Effector memory CD4-positive, alpha-beta T cell (primary cell): ENCODE results near the gene C11orf71.

Experiments used
- DNase-seq, 3 donors: peaks; one replicate each; pipeline ENCODE4 v3.0.0-alpha.2; 2020
- H3K27ac ChIP-seq: 2 replicates; pipeline ENCODE4 v1.7.0; 2013; ENCODE audit warnings: mild to moderate bottlenecking, low read length, moderate library complexity; ENCODE audit not compliant: insufficient read depth, poor library complexity, severe bottlenecking
- H3K27me3 ChIP-seq: replicated peaks from 2 replicates; pipeline ENCODE4 v1.7.0; 2013; ENCODE audit warnings: mild to moderate bottlenecking, low read length; ENCODE audit not compliant: insufficient read depth, control insufficient read depth, poor library complexity, severe bottlenecking
- H3K36me3 ChIP-seq: 2 replicates; pipeline ENCODE4 v1.7.0; 2013; ENCODE audit warnings: mild to moderate bottlenecking, low read length, moderate library complexity; ENCODE audit not compliant: control insufficient read depth, insufficient read depth
- H3K4me1 ChIP-seq: 2 replicates; pipeline ENCODE4 v1.7.0; 2013; ENCODE audit warnings: low read length, mild to moderate bottlenecking; ENCODE audit not compliant: control insufficient read depth, insufficient read depth, poor library complexity, severe bottlenecking
- H3K4me3 ChIP-seq: 2 replicates; pipeline ENCODE4 v1.7.0; 2013; ENCODE audit warnings: low read length, low read depth, mild to moderate bottlenecking; ENCODE audit not compliant: insufficient read depth, poor library complexity, severe bottlenecking
- H3K9me3 ChIP-seq: 2 replicates; pipeline ENCODE4 v1.7.0; 2013; ENCODE audit warnings: mild to moderate bottlenecking, low read length, moderate library complexity; ENCODE audit not compliant: control insufficient read depth

Gene C11orf71

DNA sequence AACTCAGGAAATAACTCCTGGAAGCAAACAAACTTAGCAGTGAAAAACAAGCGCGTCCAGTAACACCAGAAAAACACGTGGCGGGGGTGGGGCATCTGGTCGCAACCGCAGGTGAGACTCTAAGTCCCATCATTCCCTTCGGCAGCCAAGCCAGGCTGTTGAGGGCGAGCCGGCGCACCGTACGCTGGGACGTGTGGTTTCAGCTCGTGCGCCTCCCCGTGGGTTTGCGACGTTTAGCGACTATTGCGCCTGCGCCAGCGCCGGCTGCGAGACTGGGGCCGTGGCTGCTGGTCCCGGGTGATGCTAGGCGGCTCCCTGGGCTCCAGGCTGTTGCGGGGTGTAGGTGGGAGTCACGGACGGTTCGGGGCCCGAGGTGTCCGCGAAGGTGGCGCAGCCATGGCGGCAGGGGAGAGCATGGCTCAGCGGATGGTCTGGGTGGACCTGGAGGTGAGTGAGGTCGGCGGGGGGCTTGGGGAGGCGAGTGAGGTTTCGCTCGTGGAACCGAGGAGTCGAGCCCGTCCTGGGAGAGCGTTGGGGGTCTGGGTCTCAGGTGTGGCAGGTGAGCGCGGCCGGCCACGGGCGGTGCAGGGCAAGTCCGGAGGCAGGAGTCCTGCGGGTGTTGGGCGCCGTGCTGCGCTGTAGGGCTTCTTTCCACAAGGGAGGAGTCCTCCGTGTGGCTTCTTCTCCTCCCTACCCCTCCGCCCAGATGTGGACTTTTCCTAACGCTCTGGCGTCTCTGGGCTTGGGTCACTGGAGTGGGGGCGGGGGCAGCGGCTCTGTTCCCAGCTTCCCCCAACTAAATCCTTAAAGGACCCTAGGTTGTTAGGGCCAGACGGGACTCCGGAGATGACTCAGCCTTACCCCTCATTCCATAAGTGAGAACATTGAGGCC is 39.2 kb upstream of the C11orf71 start, which contains the start of gene REXO2:
REXO2 (plus strand) TSS at position 239 of the 892 bp plus-strand sequence; CDS start at position 301, 62 bp downstream.
- H3K36me3 ChIP-seq: no peaks in the 10 kb centered on the region
- no peaks in the 10 kb centered on the region for H3K9me3 ChIP-seq
- H3K27me3 ChIP-seq: no peaks in the 10 kb centered on the region
- H3K4me3 ChIP-seq: peak within 1 kb of the TSS; percentile 86
- H3K4me1 ChIP-seq: peaks cover 12% of the 10 kb centered on the region
- peak within 1 kb of the TSS; percentile 54 for H3K27ac ChIP-seq
- DNase-seq: peak; percentile 88 to 90 (median 89)

DNA sequence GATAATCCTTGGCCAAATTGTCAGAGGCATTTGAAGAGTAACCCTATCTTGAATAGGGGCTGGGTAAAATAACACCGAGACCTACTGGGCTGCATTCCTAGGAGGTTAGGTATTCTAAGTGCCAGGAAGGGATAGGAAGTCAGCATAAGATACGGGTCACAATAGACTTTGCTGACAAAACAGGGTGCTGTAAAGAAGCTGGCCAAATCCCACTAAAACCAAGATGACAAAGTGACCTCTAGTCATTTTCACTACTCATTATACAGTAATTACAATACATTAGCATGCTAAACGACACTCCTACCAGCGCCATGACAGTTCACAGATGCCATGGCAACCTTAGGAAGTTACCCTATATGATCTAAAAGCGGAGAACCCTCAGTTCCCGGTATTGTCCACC is 38.0 kb upstream of the C11orf71 start:
- no peak overlapping the region for H3K27ac ChIP-seq
- peaks cover 12% of the 10 kb centered on the region for H3K4me1 ChIP-seq
- no peaks in the 10 kb centered on the region for H3K36me3 ChIP-seq
- H3K4me3 ChIP-seq: no peak overlapping the region
- H3K9me3 ChIP-seq: no peaks in the 10 kb centered on the region
- H3K27me3 ChIP-seq: no peaks in the 10 kb centered on the region
- no peak for DNase-seq

- H3K36me3 ChIP-seq: no peaks in the 10 kb centered on the region
- H3K27ac ChIP-seq: no peak overlapping the region
- H3K9me3 ChIP-seq: no peaks in the 10 kb centered on the region
- H3K4me3 ChIP-seq: no peak overlapping the region
- no peaks in the 10 kb centered on the region for H3K4me1 ChIP-seq
- DNase-seq: no peak
- H3K27me3 ChIP-seq: no peaks in the 10 kb centered on the region
Measured at GRCh38 chr11:114433376-114433775, 33.1 kb upstream of the C11orf71 start.

DNA sequence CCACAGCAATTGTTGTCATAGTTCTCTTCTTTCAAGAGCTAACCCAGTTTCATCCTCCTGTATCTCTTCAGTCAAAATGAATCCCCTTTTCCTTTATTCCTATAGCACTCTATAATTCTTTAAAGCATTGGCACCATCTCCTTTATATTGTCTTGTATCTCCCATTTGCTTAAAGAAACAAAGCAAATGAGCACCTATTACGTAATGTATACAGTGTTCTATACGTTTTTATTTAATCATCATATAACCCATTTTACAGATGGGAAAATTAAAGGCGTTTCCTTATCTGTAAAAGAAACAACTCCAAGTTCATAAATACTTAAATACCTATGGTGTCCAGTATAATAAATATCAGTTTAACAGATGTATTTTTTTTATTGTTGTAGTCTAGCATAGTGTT is 32.6 kb upstream of the C11orf71 start:
- Histone ChIP-seq H3K4me1 (no peaks in the 10 kb centered on the region), H3K27ac (no peak overlapping the region), H3K4me3 (no peak overlapping the region), H3K9me3 (no peaks in the 10 kb centered on the region), H3K36me3 (no peaks in the 10 kb centered on the region), H3K27me3 (no peaks in the 10 kb centered on the region)
- no peak for DNase-seq

- Histone ChIP-seq H3K4me3 (no peak overlapping the region), H3K4me1 (no peaks in the 10 kb centered on the region), H3K9me3 (no peaks in the 10 kb centered on the region), H3K27me3 (no peaks in the 10 kb centered on the region), H3K27ac (no peak overlapping the region), H3K36me3 (no peaks in the 10 kb centered on the region)
- DNase-seq: no peak
Measured at GRCh38 chr11:114430290-114430689, 30.0 kb upstream of the C11orf71 start.

- H3K36me3 ChIP-seq: no peaks in the 10 kb centered on the region
- H3K4me1 ChIP-seq: no peaks in the 10 kb centered on the region
- H3K27me3 ChIP-seq: no peaks in the 10 kb centered on the region
- H3K4me3 ChIP-seq: no peak overlapping the region
- no peak overlapping the region for H3K27ac ChIP-seq
- DNase-seq: no peak
- H3K9me3 ChIP-seq: no peaks in the 10 kb centered on the region
Measured at GRCh38 chr11:114426280-114426679, 26.0 kb upstream of the C11orf71 start.

DNA sequence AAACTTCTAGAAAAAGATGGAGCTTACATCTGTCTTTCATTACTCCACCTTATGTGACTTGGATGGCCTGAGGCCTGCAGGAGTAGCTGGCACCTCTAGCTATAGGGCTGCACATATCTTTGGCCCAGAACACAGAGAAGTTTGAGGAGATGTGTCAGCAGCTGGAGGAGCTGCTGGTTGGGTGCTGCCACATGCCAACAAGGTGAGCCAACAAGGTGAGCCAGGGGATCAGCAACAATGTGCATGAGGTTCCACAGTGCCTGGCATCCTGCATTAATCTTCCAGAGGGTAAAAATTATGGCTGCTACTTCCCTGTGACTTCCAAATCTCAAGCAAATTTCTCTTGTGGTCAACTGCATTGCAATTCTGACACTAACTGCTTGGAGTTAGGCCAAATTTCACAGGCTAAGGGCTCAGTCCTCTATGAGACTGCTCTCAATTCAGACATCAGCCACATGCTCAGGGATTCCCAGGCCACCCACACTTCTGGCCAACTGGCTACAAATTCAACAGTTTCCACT is 16.2 kb upstream of the C11orf71 start:
- no peak for DNase-seq
- no peak overlapping the region for H3K27ac ChIP-seq

GRCh38 chr11:114413958-114414357 is 13.6 kb upstream of the C11orf71 start:
- Histone ChIP-seq H3K9me3 (no peaks in the 10 kb centered on the region), H3K36me3 (peaks cover 10% of the 10 kb centered on the region), H3K27me3 (no peaks in the 10 kb centered on the region), H3K4me1 (no peaks in the 10 kb centered on the region), H3K27ac (no peak overlapping the region), H3K4me3 (no peak overlapping the region)
- DNase-seq: no peak

More for the DNA sequence above, 16.2 kb upstream of the C11orf71 start:
- H3K4me1 ChIP-seq: no peaks in the 10 kb centered on the region
- H3K4me3 ChIP-seq: no peak overlapping the region
- H3K9me3 ChIP-seq: no peaks in the 10 kb centered on the region
- H3K36me3 ChIP-seq: no peaks in the 10 kb centered on the region
- no peaks in the 10 kb centered on the region for H3K27me3 ChIP-seq

- peaks cover 19% of the 10 kb centered on the region for H3K36me3 ChIP-seq
Measured at GRCh38 chr11:114412946-114413345, 12.6 kb upstream of the C11orf71 start.

DNA sequence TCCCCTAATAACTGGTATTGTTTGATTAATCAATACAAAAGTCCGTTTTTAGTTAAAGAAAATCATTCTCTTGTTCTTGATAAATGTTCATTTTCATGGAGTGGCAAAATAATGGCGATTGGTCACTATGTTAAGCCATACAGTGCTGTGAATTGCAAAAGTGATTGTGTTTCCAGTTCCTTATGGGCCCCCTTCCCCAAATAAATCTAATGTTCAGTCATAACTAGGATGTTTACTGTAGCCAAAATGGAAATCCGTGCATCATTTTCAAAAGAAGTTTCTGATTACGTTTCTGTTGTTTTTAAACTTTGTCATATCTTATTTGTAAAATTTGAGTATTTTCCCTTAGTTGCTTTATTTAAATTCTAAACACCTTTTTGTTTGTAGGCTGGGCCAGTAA is 1.0 kb upstream of the C11orf71 start:
- no peak for DNase-seq
- H3K27ac ChIP-seq: peak overlapping the region; percentile 97
- peak overlapping the region; percentile 80 for H3K4me3 ChIP-seq
- no peaks in the 10 kb centered on the region for H3K9me3 ChIP-seq
- no peaks in the 10 kb centered on the region for H3K27me3 ChIP-seq
- peaks cover 25% of the 10 kb centered on the region for H3K36me3 ChIP-seq
- H3K4me1 ChIP-seq: peaks cover 13% of the 10 kb centered on the region

More at GRCh38 chr11:114412946-114413345, 12.6 kb upstream of the C11orf71 start:
- no peaks in the 10 kb centered on the region for H3K4me1 ChIP-seq
- no peaks in the 10 kb centered on the region for H3K27me3 ChIP-seq
- H3K9me3 ChIP-seq: no peaks in the 10 kb centered on the region
- no peak overlapping the region for H3K4me3 ChIP-seq
- no peak for DNase-seq
- no peak overlapping the region for H3K27ac ChIP-seq
